Measurements from ENCODE around the gene MRPS15.
A peak's percentile ranks its signal among the peaks of the same experiment; 100 is the strongest.

Gene MRPS15

DNA sequence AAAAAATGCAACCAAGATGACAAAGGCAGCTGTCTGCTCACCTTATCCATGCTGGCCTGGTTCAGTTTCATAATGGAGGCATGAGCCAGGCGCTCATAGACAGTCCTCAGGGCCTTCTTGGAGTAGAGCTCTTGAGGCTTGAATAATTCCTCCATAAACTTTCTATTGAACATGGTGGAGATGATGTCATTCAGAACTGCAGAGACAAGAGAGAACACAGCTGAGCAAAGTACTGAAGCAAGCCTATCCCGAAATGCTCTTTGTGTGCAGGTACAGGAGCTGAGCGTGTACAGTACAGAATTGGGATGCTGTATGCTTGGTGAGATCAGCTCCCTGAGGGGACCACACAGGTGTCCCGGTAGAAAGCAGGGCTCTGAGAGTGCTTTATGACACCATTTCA, 25.5 kb downstream of the MRPS15 start:
- no peaks in the 10 kb centered on the region for H3K79me2 ChIP-seq (ENCODE audit: insufficient read depth, low read depth)
- no peaks in the 10 kb centered on the region for H3K36me3 ChIP-seq (ENCODE audit: insufficient read depth)
- peaks cover 11% of the 10 kb centered on the region for H3K4me1 ChIP-seq (ENCODE audit: low read depth, poor library complexity, severe bottlenecking)
- H3K9ac ChIP-seq, result no peak overlapping the region
- no peak overlapping the region for H3K4me3 ChIP-seq (IDR thresholded peaks at IDR 0.05; ENCODE audit: insufficient read depth, low read depth, low read length)
- no peaks in the 10 kb centered on the region for H3K27me3 ChIP-seq (ENCODE audit: insufficient read depth, low read depth)
- no peaks in the 10 kb centered on the region for H4K20me1 ChIP-seq (ENCODE audit: insufficient read depth)
- H3K27ac ChIP-seq, result no peak overlapping the region
- TF ChIP-seq, protein P1, sequence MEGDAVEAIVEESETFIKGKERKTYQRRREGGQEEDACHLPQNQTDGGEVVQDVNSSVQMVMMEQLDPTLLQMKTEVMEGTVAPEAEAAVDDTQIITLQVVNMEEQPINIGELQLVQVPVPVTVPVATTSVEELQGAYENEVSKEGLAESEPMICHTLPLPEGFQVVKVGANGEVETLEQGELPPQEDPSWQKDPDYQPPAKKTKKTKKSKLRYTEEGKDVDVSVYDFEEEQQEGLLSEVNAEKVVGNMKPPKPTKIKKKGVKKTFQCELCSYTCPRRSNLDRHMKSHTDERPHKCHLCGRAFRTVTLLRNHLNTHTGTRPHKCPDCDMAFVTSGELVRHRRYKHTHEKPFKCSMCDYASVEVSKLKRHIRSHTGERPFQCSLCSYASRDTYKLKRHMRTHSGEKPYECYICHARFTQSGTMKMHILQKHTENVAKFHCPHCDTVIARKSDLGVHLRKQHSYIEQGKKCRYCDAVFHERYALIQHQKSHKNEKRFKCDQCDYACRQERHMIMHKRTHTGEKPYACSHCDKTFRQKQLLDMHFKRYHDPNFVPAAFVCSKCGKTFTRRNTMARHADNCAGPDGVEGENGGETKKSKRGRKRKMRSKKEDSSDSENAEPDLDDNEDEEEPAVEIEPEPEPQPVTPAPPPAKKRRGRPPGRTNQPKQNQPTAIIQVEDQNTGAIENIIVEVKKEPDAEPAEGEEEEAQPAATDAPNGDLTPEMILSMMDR (conservative IDR thresholded peaks at IDR 0.05; ENCODE audit: low read depth, low read length), result no peak
- H3K4me2 ChIP-seq, result no peak overlapping the region
- no peak overlapping the region for H2AFZ ChIP-seq (ENCODE audit: low read depth)

- no peaks in the 10 kb centered on the region for H3K79me2 ChIP-seq (ENCODE audit: insufficient read depth, low read depth)
- H3K36me3 ChIP-seq (ENCODE audit: insufficient read depth), result no peaks in the 10 kb centered on the region
- no peak overlapping the region; the same call in 1 of the 2 replicates for H2AFZ ChIP-seq (ENCODE audit: low read depth)
- H3K4me1 ChIP-seq (ENCODE audit: low read depth, poor library complexity, severe bottlenecking), result peaks cover 11% of the 10 kb centered on the region
- no peaks in the 10 kb centered on the region for H4K20me1 ChIP-seq (ENCODE audit: insufficient read depth)
- peak overlapping the region; percentile 25; the same call in 1 of the 2 replicates for H3K4me2 ChIP-seq
- H3K9ac ChIP-seq, result no peak overlapping the region
- TF ChIP-seq, protein P1 (conservative IDR thresholded peaks at IDR 0.05; ENCODE audit: low read depth, low read length), result no peak
- no peak overlapping the region for H3K4me3 ChIP-seq (IDR thresholded peaks at IDR 0.05; ENCODE audit: insufficient read depth, low read depth, low read length)
- H3K27me3 ChIP-seq (ENCODE audit: insufficient read depth, low read depth), result no peaks in the 10 kb centered on the region
- no peak overlapping the region for H3K27ac ChIP-seq
Observed at GRCh38 chr1:36436821-36437220, 27.4 kb downstream of the MRPS15 start.

- Histone ChIP-seq H3K4me3 (IDR thresholded peaks at IDR 0.05; ENCODE audit: insufficient read depth, low read depth, low read length) (no peak overlapping the region), H3K79me2 (ENCODE audit: insufficient read depth, low read depth) (no peaks in the 10 kb centered on the region), H3K4me2 (no peak overlapping the region), H3K27ac (no peak overlapping the region), H3K9ac (no peak overlapping the region), H3K4me1 (ENCODE audit: low read depth, poor library complexity, severe bottlenecking) (peaks cover 11% of the 10 kb centered on the region), H4K20me1 (ENCODE audit: insufficient read depth) (no peaks in the 10 kb centered on the region), H3K27me3 (ENCODE audit: insufficient read depth, low read depth) (no peaks in the 10 kb centered on the region), H2AFZ (ENCODE audit: low read depth) (no peak overlapping the region), H3K36me3 (ENCODE audit: insufficient read depth) (no peaks in the 10 kb centered on the region)
- TF ChIP-seq, protein P1 (conservative IDR thresholded peaks at IDR 0.05; ENCODE audit: low read depth, low read length), result no peak
Observed at GRCh38 chr1:36433102-36433501, 31.1 kb downstream of the MRPS15 start.

- no peak overlapping the region for H2AFZ ChIP-seq (ENCODE audit: low read depth)
- TF ChIP-seq, protein P1 (conservative IDR thresholded peaks at IDR 0.05; ENCODE audit: low read depth, low read length), result no peak
- peaks cover 11% of the 10 kb centered on the region for H3K4me1 ChIP-seq (ENCODE audit: low read depth, poor library complexity, severe bottlenecking)
Observed at GRCh38 chr1:36432616-36433015, 31.6 kb downstream of the MRPS15 start.

More at GRCh38 chr1:36432616-36433015, 31.6 kb downstream of the MRPS15 start:
- H3K27ac ChIP-seq, result no peak overlapping the region
- no peak overlapping the region for H3K4me3 ChIP-seq (IDR thresholded peaks at IDR 0.05; ENCODE audit: insufficient read depth, low read depth, low read length)
- no peaks in the 10 kb centered on the region for H4K20me1 ChIP-seq (ENCODE audit: insufficient read depth)
- H3K36me3 ChIP-seq (ENCODE audit: insufficient read depth), result no peaks in the 10 kb centered on the region
- no peak overlapping the region for H3K9ac ChIP-seq
- no peak overlapping the region for H3K4me2 ChIP-seq
- no peaks in the 10 kb centered on the region for H3K79me2 ChIP-seq (ENCODE audit: insufficient read depth, low read depth)
- no peaks in the 10 kb centered on the region for H3K27me3 ChIP-seq (ENCODE audit: insufficient read depth, low read depth)

Measured in KMS-11 (cell line).